ENCODE measurements around the gene GABPB2. TPM values are rescaled to one million over a fixed set of nuclear protein-coding genes. Genes with fewer than 3 reads are reported as not detected.

Gene GABPB2
- total RNA-seq, 1 experiment from 2014 or later: 8.1 TPM

GRCh38 chr1:151043163-151043562, 27.4 kb upstream of the GABPB2 start:
- intact Hi-C loops (cut with micrococcal nuclease; ENCODE audit: unreplicated experiment): no loop called here
- DNase-seq (ENCODE audit: low read depth, low spot score) (no peak), ATAC-seq (no peak)
- no peak overlapping the region for H3K27ac ChIP-seq (ENCODE audit: low read length)
- H3K36me3 ChIP-seq (ENCODE audit: control insufficient read depth, insufficient read depth, low read length): no peaks in the 10 kb centered on the region
- ChIA-PET POLR2A (no interaction called here), CTCF (interaction anchor here (0.7 kb wide), 1 partner anchor 37 kb away, joined by 3 read pairs; the partner anchor contains the start of gene MINDY1)
- H3K4me1 ChIP-seq (ENCODE audit: control insufficient read depth, insufficient read depth, low read length): 0 out of 2 replicates have a peak, but pooled peaks cover 3% of the 10 kb centered on the region
- no peaks in the 10 kb centered on the region for H3K9me3 ChIP-seq (ENCODE audit: control insufficient read depth, insufficient read depth, low read depth, low read length)
- H3K27me3 ChIP-seq (ENCODE audit: control insufficient read depth, insufficient read depth, low read length): no peaks in the 10 kb centered on the region
- in situ Hi-C loops (cut with HindIII; ENCODE audit: low pct_unique_long_range_greater_than_20kb, low sequenced_read_pairs): no loop called here
- BruUV-seq (replicated peaks): no TSS peak
- TF ChIP-seq SIN3A (IDR thresholded peaks at IDR 0.05; ENCODE audit: borderline replicate concordance, insufficient read depth, low read depth, low read length) (no peak), POLR2AphosphoS5 (IDR thresholded peaks at IDR 0.05; ENCODE audit: low read depth, low read length) (no peak), CTCF (IDR thresholded peaks at IDR 0.05) (no peak), TCF7L2 (IDR thresholded peaks at IDR 0.05; ENCODE audit: low read depth, low read length) (no peak), REST (IDR thresholded peaks at IDR 0.05; ENCODE audit: insufficient read depth in 1 of 2, low read depth in 2 of 2, low read length in 1 of 2) (no peak)
- H3K4me3 ChIP-seq (ENCODE audit: low read depth in 2 of 2, low read length in 2 of 2): no peak overlapping the region

GRCh38 chr1:151047591-151047924, 23.0 kb upstream of the GABPB2 start, which contains the start of gene C1orf56:
Gene C1orf56 (plus strand): TSS chr1:151047751. CDS start chr1:151047848, 97 bp downstream.
- no peaks in the 10 kb centered on the region for H3K27me3 ChIP-seq (ENCODE audit: control insufficient read depth, insufficient read depth, low read length)
- DNase-seq (ENCODE audit: low read depth, low spot score) (no peak), ATAC-seq (peak; percentile 86)
- peak within 1 kb of the TSS; percentile 66 to 88 for H3K4me3 ChIP-seq (ENCODE audit: low read depth in 2 of 2, low read length in 2 of 2)
- H3K36me3 ChIP-seq (ENCODE audit: control insufficient read depth, insufficient read depth, low read length): peaks cover 5% of the 10 kb centered on the region; the same call in 1 of the 2 replicates
- H3K9me3 ChIP-seq (ENCODE audit: control insufficient read depth, insufficient read depth, low read depth, low read length): no peaks in the 10 kb centered on the region
- TF ChIP-seq TCF7L2 (IDR thresholded peaks at IDR 0.05; ENCODE audit: low read depth, low read length): peak; percentile 87
- no peak for TF ChIP-seq CTCF (IDR thresholded peaks at IDR 0.05)
- TF ChIP-seq POLR2AphosphoS5 (IDR thresholded peaks at IDR 0.05; ENCODE audit: low read depth, low read length): peak; percentile 80
- peaks cover 3% of the 10 kb centered on the region; the same call in 1 of the 2 replicates for H3K4me1 ChIP-seq (ENCODE audit: control insufficient read depth, insufficient read depth, low read length)
- ChIA-PET POLR2A (interaction anchor here (0.6 to 1.2 kb wide), 2 partner anchors 14 to 24 kb away, joined by 3 to 9 read pairs; no protein-coding TSS in a partner anchor), CTCF (interaction anchor here (0.9 to 1.5 kb wide), 2 partner anchors 13 to 23 kb away, joined by 4 to 5 read pairs; partner anchors contain the start of gene MLLT11)
- H3K27ac ChIP-seq (ENCODE audit: low read length): peak within 1 kb of the TSS; percentile 86
- no TSS peak for BruUV-seq (replicated peaks)
- in situ Hi-C loops (cut with HindIII; ENCODE audit: low pct_unique_long_range_greater_than_20kb, low sequenced_read_pairs): no loop called here
- intact Hi-C loops (cut with micrococcal nuclease; ENCODE audit: unreplicated experiment): no loop called here

Measured in Panc1 (cell line).